ENCODE data around the gene INTS2. TPM values are rescaled to one million over a fixed set of nuclear protein-coding genes. Genes with fewer than 3 reads are reported as not detected.

INTS2 gene
- total RNA-seq, 1 donor from 2014 or later: 41.6 TPM

DNA sequence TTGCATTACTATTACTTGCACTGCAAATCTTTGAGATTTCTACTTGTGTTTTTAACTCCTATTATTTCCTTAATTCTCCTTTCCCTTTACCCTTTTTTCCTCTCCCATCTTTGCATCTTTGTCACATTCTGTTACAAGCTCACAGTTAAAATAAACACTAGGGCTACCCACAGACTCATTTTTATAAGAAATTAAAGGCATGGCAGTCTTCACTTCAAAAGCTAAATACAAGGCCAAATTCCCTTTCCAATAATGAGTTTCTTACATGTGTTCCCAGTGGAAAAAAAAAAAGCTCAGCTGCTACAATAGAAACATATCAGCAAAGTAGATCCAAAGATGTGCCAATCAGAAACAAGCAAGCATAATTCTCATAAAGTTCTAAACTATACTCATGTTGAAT is 60.7 kb downstream of the INTS2 start:
- Mint-ChIP-seq H3K36me3 (peaks cover 5% of the 10 kb centered on the region), H3K27me3 (ENCODE audit: insufficient read depth, low read depth) (no peaks in the 10 kb centered on the region), H3K4me3 (no peak overlapping the region), H3K27ac (no peak overlapping the region), H3K4me1 (peaks cover 12% of the 10 kb centered on the region), H3K9me3 (no peaks in the 10 kb centered on the region)
- H3K9ac ChIP-seq: no peak overlapping the region
- DNase-seq (ENCODE audit: low spot score): no peak
- no peak overlapping the region for H2AFZ ChIP-seq (replicated peaks)
- H3K36me3 ChIP-seq: peaks cover 31% of the 10 kb centered on the region
- no peaks in the 10 kb centered on the region for H3K27me3 ChIP-seq
- H3K4me1 ChIP-seq: peaks cover 7% of the 10 kb centered on the region
- H3K9me3 ChIP-seq (ENCODE audit: low read depth): no peaks in the 10 kb centered on the region
- peaks cover 11% of the 10 kb centered on the region for H3K79me2 ChIP-seq (ENCODE audit: low read depth)
- no peak overlapping the region for H3K4me3 ChIP-seq
- H3F3A ChIP-seq (ENCODE audit: low read depth): peaks cover 20% of the 10 kb centered on the region
- no peak overlapping the region for H3K4me2 ChIP-seq
- TF ChIP-seq EZH2phosphoT487 (IDR thresholded peaks at IDR 0.05) (no peak), EZH2 (IDR thresholded peaks at IDR 0.05) (no peak)
- TF ChIP-seq, protein P1, sequence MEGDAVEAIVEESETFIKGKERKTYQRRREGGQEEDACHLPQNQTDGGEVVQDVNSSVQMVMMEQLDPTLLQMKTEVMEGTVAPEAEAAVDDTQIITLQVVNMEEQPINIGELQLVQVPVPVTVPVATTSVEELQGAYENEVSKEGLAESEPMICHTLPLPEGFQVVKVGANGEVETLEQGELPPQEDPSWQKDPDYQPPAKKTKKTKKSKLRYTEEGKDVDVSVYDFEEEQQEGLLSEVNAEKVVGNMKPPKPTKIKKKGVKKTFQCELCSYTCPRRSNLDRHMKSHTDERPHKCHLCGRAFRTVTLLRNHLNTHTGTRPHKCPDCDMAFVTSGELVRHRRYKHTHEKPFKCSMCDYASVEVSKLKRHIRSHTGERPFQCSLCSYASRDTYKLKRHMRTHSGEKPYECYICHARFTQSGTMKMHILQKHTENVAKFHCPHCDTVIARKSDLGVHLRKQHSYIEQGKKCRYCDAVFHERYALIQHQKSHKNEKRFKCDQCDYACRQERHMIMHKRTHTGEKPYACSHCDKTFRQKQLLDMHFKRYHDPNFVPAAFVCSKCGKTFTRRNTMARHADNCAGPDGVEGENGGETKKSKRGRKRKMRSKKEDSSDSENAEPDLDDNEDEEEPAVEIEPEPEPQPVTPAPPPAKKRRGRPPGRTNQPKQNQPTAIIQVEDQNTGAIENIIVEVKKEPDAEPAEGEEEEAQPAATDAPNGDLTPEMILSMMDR (IDR thresholded peaks at IDR 0.05): no peak
- H4K20me1 ChIP-seq (ENCODE audit: low read depth): no peaks in the 10 kb centered on the region
- H3K27ac ChIP-seq: no peak overlapping the region

DNA sequence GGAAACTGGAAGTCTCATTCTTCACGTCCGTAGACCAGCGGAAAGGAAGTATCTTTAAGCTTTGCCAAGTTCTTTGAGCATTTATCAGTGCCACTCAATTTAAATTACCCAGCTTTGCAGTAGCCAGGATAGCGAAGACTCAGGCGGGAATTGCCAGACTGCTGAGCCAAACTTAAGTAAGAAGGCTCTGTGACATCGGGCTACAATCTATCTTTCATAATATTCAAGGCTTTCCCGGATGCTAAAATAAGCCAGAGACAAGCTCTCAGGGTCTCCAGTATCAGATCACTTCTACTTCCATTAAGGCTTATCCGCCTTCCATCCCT is 64.0 kb downstream of the INTS2 start:
- Mint-ChIP-seq H3K4me3 (peak overlapping the region; percentile 99), H3K27ac (peak overlapping the region; percentile 85), H3K36me3 (peaks cover 8% of the 10 kb centered on the region), H3K4me1 (peaks cover 30% of the 10 kb centered on the region), H3K9me3 (no peaks in the 10 kb centered on the region), H3K27me3 (ENCODE audit: insufficient read depth, low read depth) (no peaks in the 10 kb centered on the region)
- Histone ChIP-seq H3K4me2 (peak overlapping the region; percentile 92), H3F3A (ENCODE audit: low read depth) (peaks cover 17% of the 10 kb centered on the region), H3K27me3 (no peaks in the 10 kb centered on the region), H4K20me1 (ENCODE audit: low read depth) (no peaks in the 10 kb centered on the region), H3K36me3 (peaks cover 27% of the 10 kb centered on the region), H3K79me2 (ENCODE audit: low read depth) (peaks cover 41% of the 10 kb centered on the region), H3K9ac (peak overlapping the region; percentile 60), H3K4me1 (peaks cover 25% of the 10 kb centered on the region), H3K27ac (peak overlapping the region; percentile 18), H3K4me3 (peak overlapping the region; percentile 88), H2AFZ (replicated peaks) (peak overlapping the region; percentile 89), H3K9me3 (ENCODE audit: low read depth) (no peaks in the 10 kb centered on the region)
- no peak for TF ChIP-seq EZH2 (IDR thresholded peaks at IDR 0.05)
- TF ChIP-seq, protein P1 (IDR thresholded peaks at IDR 0.05): no peak
- TF ChIP-seq EZH2phosphoT487 (IDR thresholded peaks at IDR 0.05): no peak
- no peak for DNase-seq (ENCODE audit: low spot score)

DNA sequence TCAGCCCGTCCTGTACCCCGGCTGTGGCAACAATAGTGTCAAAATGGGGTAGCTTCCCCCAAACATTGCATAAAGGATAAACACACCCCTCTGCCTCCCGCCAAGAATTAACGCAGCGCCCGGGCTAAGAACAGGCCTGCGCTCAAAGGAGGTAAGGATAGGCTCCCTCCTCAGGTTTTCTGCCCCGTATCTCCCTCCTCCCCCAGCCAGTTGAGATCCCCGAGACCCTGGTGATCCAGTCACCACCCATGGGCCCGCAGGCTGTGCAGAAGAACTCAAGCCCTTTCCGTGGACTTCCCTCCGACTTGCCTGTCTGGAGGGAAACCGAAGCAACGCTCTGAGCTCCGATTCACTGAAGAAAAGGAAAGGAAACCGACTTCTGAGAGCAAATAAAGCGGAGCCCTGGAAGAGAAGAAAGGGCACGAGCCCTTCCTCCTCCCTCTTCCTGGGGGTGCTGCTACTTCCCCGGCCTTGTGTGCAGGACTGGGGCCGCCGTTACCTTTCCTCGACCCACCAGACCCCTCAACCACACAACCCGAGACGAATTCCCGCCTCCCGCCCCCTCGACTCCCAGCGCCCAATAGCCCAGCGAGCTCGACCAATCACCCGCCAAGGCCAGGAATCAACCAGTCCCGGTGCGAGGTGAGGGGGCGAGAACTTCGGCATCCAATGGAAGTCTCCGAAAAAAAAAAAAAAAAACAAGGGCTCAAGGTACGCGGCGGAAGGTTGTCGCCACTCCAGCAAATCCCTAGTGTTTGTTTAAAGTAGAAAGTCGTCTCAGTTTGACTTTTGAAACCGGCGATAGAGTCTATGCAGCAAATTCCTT is 64.6 kb downstream of the INTS2 start, which contains the start of gene BRIP1:
Gene BRIP1, minus strand, starts transcription at position 554 of the 826 bp plus-strand sequence. CDS start 1,989 bp downstream, outside the sequence.
- H3K79me2 ChIP-seq (ENCODE audit: low read depth): peaks cover 42% of the 10 kb centered on the region
- H3K9ac ChIP-seq: peak within 1 kb of the TSS; percentile 88
- TF ChIP-seq, protein P1 (IDR thresholded peaks at IDR 0.05): no peak
- no peak for TF ChIP-seq EZH2phosphoT487 (IDR thresholded peaks at IDR 0.05)
- no peak for TF ChIP-seq EZH2 (IDR thresholded peaks at IDR 0.05)
- peak within 1 kb of the TSS; percentile 95 for H3K4me2 ChIP-seq
- peak; percentile 97 for DNase-seq (ENCODE audit: low spot score)
- Mint-ChIP-seq H3K36me3 (peaks cover 8% of the 10 kb centered on the region), H3K4me3 (peak within 1 kb of the TSS; percentile 99), H3K4me1 (peaks cover 30% of the 10 kb centered on the region), H3K9me3 (no peaks in the 10 kb centered on the region), H3K27ac (peak within 1 kb of the TSS; percentile 99), H3K27me3 (ENCODE audit: insufficient read depth, low read depth) (no peaks in the 10 kb centered on the region)
- peaks cover 25% of the 10 kb centered on the region for H3K4me1 ChIP-seq
- H3K27ac ChIP-seq: peak within 1 kb of the TSS; percentile 92
- H4K20me1 ChIP-seq (ENCODE audit: low read depth): no peaks in the 10 kb centered on the region
- H3K4me3 ChIP-seq: peak within 1 kb of the TSS; percentile 88
- peaks cover 17% of the 10 kb centered on the region for H3F3A ChIP-seq (ENCODE audit: low read depth)
- H3K27me3 ChIP-seq: no peaks in the 10 kb centered on the region
- H3K36me3 ChIP-seq: peaks cover 24% of the 10 kb centered on the region
- no peaks in the 10 kb centered on the region for H3K9me3 ChIP-seq (ENCODE audit: low read depth)
- peak within 1 kb of the TSS; percentile 89 for H2AFZ ChIP-seq (replicated peaks)
